Muscle of leg (tissue), 11 donors: ENCODE measurements around the gene DOCK1. TPM values are rescaled to one million over a fixed set of nuclear protein-coding genes. Genes with fewer than 3 reads are reported as not detected.

Experiments
- DNase-seq: peaks from one replicate; pipeline ENCODE4 v3.0.0; 2013
- H3K27ac ChIP-seq: one replicate; pipeline ENCODE4 v1.5.1; 2013; ENCODE audit warnings: mild to moderate bottlenecking, low read length, control low read depth
- H3K27me3 ChIP-seq: one replicate; pipeline ENCODE4 v1.6.1; 2013; ENCODE audit warnings: low read length; ENCODE audit not compliant: control insufficient read depth, insufficient read depth
- H3K36me3 ChIP-seq: one replicate; pipeline ENCODE4 v1.6.1; 2013; ENCODE audit warnings: low read length; ENCODE audit not compliant: control insufficient read depth, insufficient read depth
- H3K4me1 ChIP-seq: one replicate; pipeline ENCODE4 v1.6.1; 2013; ENCODE audit warnings: low read length; ENCODE audit not compliant: control insufficient read depth, insufficient read depth
- H3K4me3 ChIP-seq: one replicate; pipeline ENCODE4 v1.5.1; 2013; ENCODE audit warnings: low read length, control low read depth
- H3K9me3 ChIP-seq: replicated peaks from 2 replicates; pipeline ENCODE4 v1.6.1; 2013; ENCODE audit warnings: low read depth, low read length; ENCODE audit not compliant: control insufficient read depth
- WGBS: methylation state at CpG from one replicate; pipeline ENCODE4 v1.1.5; 2013; ENCODE audit warnings: missing lambda C conversion rate; ENCODE audit not compliant: insufficient coverage; 5-methylcytosine and 5-hydroxymethylcytosine counted together
- polyA plus RNA-seq, 8 donors: library from polyadenylated mRNA; unstranded; fragments of 120-200 nt; gene quantifications; one replicate each; pipeline versions ENCODE4 v1.2.1 to v1.2.3, GENCODE V29; 2013; ENCODE audit warnings: inconsistent platforms in 1 of 8, low replicate concordance in 1 of 8; ENCODE audit not compliant: insufficient read length in 8 of 8, insufficient read depth in 1 of 8
- total RNA-seq: library from RNA; stranded (reverse); fragments of 120-200 nt; gene quantifications from one replicate; pipeline ENCODE4 v1.2.4, GENCODE V29; 2013

The DOCK1 gene
- total and polyA plus RNA-seq, 9 donors: 27.3 to 52.9 (median 37.1) TPM

DNA sequence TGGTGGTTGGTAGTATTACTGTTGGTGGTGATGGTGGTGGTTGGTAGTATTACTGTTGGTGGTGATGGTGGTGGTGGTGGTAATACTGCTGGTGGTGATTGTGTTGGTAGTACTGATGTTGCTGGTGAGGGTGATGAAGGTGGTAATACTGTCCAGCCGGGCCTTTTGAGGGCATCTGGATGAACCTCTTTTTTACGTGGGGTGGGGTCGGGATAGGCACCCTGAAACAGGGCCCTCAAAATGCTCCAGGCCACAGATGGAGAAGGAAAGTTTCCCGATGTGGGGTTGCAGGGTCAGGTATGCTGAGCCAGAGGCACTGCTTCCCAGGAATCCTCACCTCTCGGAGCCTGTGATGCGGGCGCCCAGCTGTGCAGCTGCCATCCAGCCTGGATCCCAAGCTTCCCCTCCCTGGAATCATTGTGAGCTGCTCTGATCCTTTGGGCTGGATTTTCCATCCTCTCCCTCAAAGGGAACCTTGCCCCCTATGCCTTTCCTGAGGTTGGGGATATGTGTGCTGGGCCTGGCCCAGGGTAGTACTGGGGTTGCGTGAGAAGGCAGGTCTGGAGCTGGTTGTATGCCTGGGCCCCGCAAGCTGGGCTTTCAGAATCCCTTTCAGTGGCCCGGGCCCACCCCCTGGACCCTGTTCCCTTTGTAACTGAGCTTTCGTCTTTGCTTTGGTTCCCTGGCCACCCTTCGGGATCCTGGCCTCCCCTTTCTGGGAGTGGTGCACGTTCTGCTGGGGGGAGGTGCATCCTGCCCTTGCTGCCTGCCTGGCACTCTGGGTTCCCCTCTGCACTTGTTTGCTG, 43.3 kb downstream of the DOCK1 start:
- WGBS: 91% methylated on average over 11 of the region's 13 CpGs
- H3K36me3 ChIP-seq: no peaks in the 10 kb centered on the region
- H3K27ac ChIP-seq: no peak overlapping the region
- H3K27me3 ChIP-seq: no peaks in the 10 kb centered on the region
- no peak for DNase-seq
- no peak overlapping the region for H3K4me3 ChIP-seq
- H3K9me3 ChIP-seq: peaks cover 11% of the 10 kb centered on the region
- H3K4me1 ChIP-seq: no peaks in the 10 kb centered on the region

DNA sequence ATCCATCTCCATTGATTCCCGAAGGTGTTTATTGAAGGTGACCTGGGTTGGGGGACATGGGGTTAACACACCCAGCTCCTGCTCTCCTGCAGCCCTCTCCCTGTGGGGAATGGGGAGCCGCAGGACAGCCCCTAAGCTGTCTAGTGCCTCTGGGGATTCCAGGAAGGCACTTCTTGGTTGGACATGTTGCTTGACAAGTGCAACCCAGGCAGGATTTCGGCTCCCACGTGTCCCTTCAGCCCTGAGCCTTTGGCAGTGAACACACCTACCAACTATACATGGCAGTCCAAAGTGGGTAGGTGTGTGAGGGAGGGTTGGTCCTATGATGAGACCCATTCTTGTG, 43.9 kb downstream of the DOCK1 start:
- H3K4me3 ChIP-seq: no peak overlapping the region
- no peak overlapping the region for H3K27ac ChIP-seq
- H3K36me3 ChIP-seq: no peaks in the 10 kb centered on the region
- H3K4me1 ChIP-seq: no peaks in the 10 kb centered on the region
- no peak for DNase-seq
- WGBS: 86% methylated on average over 2 of the region's 4 CpGs
- no peaks in the 10 kb centered on the region for H3K27me3 ChIP-seq
- H3K9me3 ChIP-seq: peaks cover 11% of the 10 kb centered on the region

DNA sequence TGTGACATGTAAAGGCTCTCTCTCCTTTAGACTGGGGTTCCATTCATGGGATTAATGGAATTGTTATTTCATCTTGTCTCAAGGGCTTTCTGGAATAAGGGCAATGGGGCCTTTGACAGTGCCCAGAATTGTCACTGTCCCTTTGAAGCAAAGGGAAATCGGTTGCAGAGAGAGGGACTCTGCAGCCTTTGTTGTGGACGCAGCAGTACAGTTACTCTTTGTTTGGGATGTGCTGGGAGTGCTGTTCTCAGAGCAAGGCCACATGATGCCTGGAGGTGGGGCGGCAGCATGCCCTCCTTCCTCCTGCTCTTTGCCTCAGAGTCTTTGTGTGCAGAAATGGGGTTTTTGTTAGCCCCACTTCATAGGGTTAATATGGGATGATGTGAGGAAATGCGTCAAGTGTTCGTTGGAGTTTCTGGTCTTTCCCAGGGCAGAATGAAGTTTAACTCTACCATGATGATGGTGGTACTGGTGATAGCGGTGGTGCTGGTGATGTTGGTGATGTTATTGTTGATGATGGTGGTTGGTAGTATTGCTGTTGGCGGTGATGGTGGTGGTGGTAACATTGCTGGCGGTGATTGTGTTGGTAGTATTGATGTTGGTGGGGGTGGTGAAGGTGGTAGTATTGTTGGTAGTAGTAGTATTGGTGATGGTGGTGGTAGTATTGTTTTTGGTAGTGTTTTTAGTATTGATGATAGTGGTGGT, 45.3 kb downstream of the DOCK1 start:
- H3K36me3 ChIP-seq: no peaks in the 10 kb centered on the region
- WGBS: 98% methylated on average over 5 of the region's 8 CpGs
- DNase-seq: no peak
- H3K27me3 ChIP-seq: no peaks in the 10 kb centered on the region
- H3K4me1 ChIP-seq: no peaks in the 10 kb centered on the region
- no peak overlapping the region for H3K4me3 ChIP-seq
- no peak overlapping the region for H3K27ac ChIP-seq
- H3K9me3 ChIP-seq: peaks cover 11% of the 10 kb centered on the region

DNA sequence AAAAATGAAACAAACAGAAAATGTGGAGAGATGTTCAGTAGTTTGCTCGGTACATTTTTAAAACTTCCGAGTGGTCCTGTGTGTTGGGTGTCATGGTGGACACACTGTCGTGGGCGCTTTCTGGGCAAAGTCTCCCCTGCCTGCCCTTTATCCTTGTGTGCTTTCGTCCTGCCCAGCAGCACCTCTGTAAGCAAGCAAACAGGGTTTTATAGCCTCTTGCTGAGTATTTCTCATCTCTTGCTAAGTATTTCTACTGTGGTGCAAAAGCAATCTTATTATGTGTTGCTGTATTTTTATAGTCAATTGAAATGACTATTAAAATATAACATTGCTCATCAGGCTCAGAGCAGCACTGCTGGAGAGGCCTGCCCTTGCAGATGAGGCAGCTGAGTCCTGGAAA, 48.7 kb downstream of the DOCK1 start:
- Histone ChIP-seq H3K36me3 (peaks cover 3% of the 10 kb centered on the region), H3K9me3 (peaks cover 6% of the 10 kb centered on the region), H3K4me1 (peaks cover 2% of the 10 kb centered on the region), H3K27ac (no peak overlapping the region), H3K4me3 (no peak overlapping the region), H3K27me3 (no peaks in the 10 kb centered on the region)
- whole genome bisulfite sequencing: 82% methylated on average over 2 of the region's 5 CpGs
- no peak for DNase-seq

DNA sequence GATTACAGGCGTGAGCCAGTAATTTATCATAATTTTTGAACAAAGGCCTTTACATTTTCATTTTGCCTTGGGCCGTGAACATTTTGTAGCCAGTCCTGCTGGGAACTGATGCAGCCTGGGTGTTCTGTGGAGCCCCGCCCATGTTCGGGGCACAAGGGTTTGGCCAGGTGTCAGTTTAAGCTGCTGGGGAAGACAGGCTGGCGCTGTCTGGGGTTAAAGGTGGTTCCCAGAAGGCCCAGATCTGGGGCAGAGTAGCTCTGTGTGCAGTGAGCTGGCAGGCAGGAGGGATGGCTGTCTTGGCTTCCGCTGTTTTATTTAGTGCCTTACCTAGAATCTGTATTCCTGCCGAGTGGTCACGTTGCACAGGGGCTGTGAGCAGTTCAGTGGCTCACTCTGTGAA, 50.2 kb downstream of the DOCK1 start:
- DNase-seq: no peak
- WGBS: 77% methylated on average over 8 of the region's 8 CpGs

DNA sequence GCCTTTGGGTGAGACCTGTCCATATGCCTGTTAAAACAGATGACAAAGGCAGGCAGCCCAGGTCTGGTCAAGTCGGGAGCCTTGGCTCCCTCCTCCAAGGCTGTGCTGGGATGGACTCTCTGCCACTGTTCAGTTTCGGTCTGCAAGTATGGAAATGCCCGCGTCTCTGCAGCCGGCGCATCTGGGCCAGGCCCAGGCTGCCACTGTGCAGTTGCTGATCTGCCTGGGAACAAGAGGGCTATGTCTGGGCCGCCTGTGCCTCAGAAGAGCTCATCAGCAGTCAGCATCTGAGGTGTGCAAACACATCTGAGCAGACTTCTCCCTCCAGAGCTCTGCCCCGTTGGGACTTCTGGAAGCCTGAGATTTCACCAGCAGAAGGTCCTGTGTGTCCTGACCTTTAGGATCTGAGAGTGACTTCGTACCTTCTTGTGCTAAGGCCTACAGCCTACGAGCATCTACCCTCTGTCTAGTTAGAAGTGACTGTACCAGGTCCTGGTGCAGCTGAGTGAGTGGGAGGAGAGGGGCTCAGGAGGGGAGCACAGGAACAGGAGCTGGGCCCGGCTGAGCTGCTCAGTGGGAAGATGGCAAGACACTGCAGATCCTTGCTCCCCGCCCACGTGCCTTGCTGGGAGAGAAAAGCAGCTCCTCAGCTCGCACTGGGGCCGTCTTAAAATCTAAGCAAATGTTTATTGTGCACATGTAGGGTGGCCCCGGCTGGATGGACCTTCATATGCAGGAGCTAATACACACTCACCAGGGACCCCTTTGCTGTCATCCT, 50.9 kb downstream of the DOCK1 start:
- no peaks in the 10 kb centered on the region for H3K9me3 ChIP-seq
- H3K4me1 ChIP-seq: peaks cover 2% of the 10 kb centered on the region
- no peaks in the 10 kb centered on the region for H3K27me3 ChIP-seq
- no peak for DNase-seq
- WGBS: 73% methylated on average over 15 of the region's 16 CpGs
- peaks cover 3% of the 10 kb centered on the region for H3K36me3 ChIP-seq
- no peak overlapping the region for H3K4me3 ChIP-seq
- H3K27ac ChIP-seq: no peak overlapping the region

More for the DNA sequence above, 50.2 kb downstream of the DOCK1 start:
- peaks cover 2% of the 10 kb centered on the region for H3K4me1 ChIP-seq
- no peak overlapping the region for H3K27ac ChIP-seq
- H3K4me3 ChIP-seq: no peak overlapping the region
- peaks cover 3% of the 10 kb centered on the region for H3K9me3 ChIP-seq
- H3K36me3 ChIP-seq: peaks cover 3% of the 10 kb centered on the region
- no peaks in the 10 kb centered on the region for H3K27me3 ChIP-seq

DNA sequence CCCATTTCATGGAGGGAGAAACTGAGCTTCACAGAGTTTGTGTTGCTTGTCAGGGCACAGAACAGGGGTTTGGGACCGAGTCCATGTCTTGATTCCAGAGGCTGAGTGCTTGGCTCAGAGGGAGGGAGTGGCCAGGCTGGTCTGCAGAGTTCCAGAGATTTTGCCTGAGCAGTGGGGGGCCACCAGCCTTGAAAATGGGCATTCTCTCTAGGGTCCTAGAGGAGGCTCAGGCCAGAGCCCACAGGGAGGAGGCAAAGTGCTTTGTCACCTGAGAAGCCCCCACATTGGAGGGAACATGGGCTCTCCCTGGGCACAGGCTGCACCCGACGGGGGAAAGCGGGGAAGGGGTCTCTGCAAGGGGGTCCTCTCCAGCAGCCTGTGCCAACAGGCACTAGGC, 51.5 kb downstream of the DOCK1 start:
- peaks cover 3% of the 10 kb centered on the region for H3K36me3 ChIP-seq
- 80% methylated on average over 3 of the region's 4 CpGs for WGBS
- DNase-seq: no peak
- no peak overlapping the region for H3K27ac ChIP-seq
- H3K27me3 ChIP-seq: no peaks in the 10 kb centered on the region
- H3K9me3 ChIP-seq: no peaks in the 10 kb centered on the region
- peaks cover 2% of the 10 kb centered on the region for H3K4me1 ChIP-seq
- H3K4me3 ChIP-seq: no peak overlapping the region

DNA sequence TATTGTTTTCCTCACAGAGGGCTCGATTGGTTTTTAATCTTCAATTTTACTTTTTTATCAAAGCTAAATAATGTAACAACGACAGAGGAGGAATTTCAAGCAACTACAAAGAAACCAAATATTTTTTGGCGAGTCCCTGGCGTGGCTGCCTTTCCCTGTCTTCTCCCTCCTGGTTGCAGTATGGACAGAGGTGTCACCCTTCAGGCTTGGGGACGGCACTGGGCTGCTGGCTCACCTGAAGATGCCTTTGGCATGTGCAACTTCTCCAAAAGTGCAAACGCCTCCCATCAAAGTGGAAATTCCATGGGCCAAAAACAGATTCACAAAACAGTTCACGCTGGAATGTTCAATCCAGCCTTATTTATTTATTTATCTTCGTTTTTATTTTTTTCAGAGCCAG, 51.9 kb downstream of the DOCK1 start:
- 89% methylated on average over 7 of the region's 8 CpGs for WGBS
- H3K27me3 ChIP-seq: no peaks in the 10 kb centered on the region
- no peak for DNase-seq

DNA sequence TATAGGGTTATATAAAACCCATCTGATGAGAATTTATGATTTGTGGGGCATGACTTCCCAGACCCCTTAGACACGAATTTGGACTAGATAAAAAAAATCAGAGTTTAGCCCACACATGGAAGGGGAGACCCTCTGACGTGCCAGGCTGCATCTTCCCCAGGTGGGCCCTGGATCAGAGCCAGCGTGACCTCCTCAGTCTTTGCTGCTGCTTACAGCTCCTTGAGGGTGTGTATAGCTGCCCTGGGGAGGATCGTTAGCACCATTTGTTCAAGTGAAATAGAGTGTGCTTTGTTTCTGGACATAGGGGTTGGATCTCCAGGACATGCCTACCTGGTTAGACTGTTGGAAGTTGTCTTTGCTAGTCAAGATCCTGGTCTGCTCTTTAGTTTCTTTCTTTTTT, 54.2 kb downstream of the DOCK1 start:
- DNase-seq: no peak
- Histone ChIP-seq H3K27me3 (no peaks in the 10 kb centered on the region), H3K4me1 (peaks cover 2% of the 10 kb centered on the region), H3K9me3 (no peaks in the 10 kb centered on the region), H3K27ac (no peak overlapping the region), H3K36me3 (peaks cover 3% of the 10 kb centered on the region), H3K4me3 (no peak overlapping the region)
- WGBS: 86% methylated on average over 2 of the region's 4 CpGs

More for the DNA sequence above, 51.9 kb downstream of the DOCK1 start:
- H3K4me1 ChIP-seq: peaks cover 2% of the 10 kb centered on the region
- no peaks in the 10 kb centered on the region for H3K9me3 ChIP-seq
- H3K36me3 ChIP-seq: peaks cover 3% of the 10 kb centered on the region
- H3K4me3 ChIP-seq: no peak overlapping the region
- H3K27ac ChIP-seq: no peak overlapping the region
